Eye (tissue), 1 donor: ENCODE data around the gene PARD3.

ENCODE experiments used
- DNase-seq: peaks from one replicate; pipeline ENCODE4 v3.0.0-alpha.2; 2015

The PARD3 gene

GRCh38 chr10:34193931-34194626, 621.0 kb downstream of the PARD3 start:
- DNase-seq, result peak; percentile 51

GRCh38 chr10:34192646-34193045, 622.5 kb downstream of the PARD3 start:
- DNase-seq, result no peak

GRCh38 chr10:34191406-34191805, 623.7 kb downstream of the PARD3 start:
- peak; percentile 38 for DNase-seq

- DNase-seq, result no peak
Observed at GRCh38 chr10:34190580-34190979, 624.5 kb downstream of the PARD3 start.

GRCh38 chr10:34189830-34190229, 625.3 kb downstream of the PARD3 start:
- DNase-seq, result no peak

GRCh38 chr10:34188221-34188620, 626.9 kb downstream of the PARD3 start:
- DNase-seq, result no peak

- DNase-seq, result peak; percentile 47
Observed at GRCh38 chr10:34187201-34187600, 627.9 kb downstream of the PARD3 start.

GRCh38 chr10:34186745-34187144, 628.4 kb downstream of the PARD3 start:
- no peak for DNase-seq

- no peak for DNase-seq
Observed at GRCh38 chr10:34185998-34186397, 629.1 kb downstream of the PARD3 start.

GRCh38 chr10:34184939-34185386, 630.1 kb downstream of the PARD3 start:
- DNase-seq, result no peak

- no peak for DNase-seq
Observed at GRCh38 chr10:34184397-34184796, 630.7 kb downstream of the PARD3 start.

GRCh38 chr10:34183016-34183796, 631.9 kb downstream of the PARD3 start:
- no peak for DNase-seq

GRCh38 chr10:34181553-34182300, 633.4 kb downstream of the PARD3 start:
- peak; percentile 79 for DNase-seq

GRCh38 chr10:34180749-34181148, 634.3 kb downstream of the PARD3 start:
- no peak for DNase-seq

- DNase-seq, result no peak
Observed at GRCh38 chr10:34179280-34179679, 635.8 kb downstream of the PARD3 start.

- no peak for DNase-seq
Observed at GRCh38 chr10:34178756-34179155, 636.3 kb downstream of the PARD3 start.

GRCh38 chr10:34178196-34178595, 636.9 kb downstream of the PARD3 start:
- DNase-seq, result peak; percentile 33

GRCh38 chr10:34177445-34177844, 637.7 kb downstream of the PARD3 start:
- peak; percentile 67 for DNase-seq

GRCh38 chr10:34176351-34176750, 638.7 kb downstream of the PARD3 start:
- no peak for DNase-seq

GRCh38 chr10:34175121-34175520, 640.0 kb downstream of the PARD3 start:
- no peak for DNase-seq

GRCh38 chr10:34172936-34173533, 642.1 kb downstream of the PARD3 start:
- DNase-seq, result no peak

- DNase-seq, result peak; percentile 75
Observed at GRCh38 chr10:34171957-34172527, 643.1 kb downstream of the PARD3 start.

- no peak for DNase-seq
Observed at GRCh38 chr10:34169677-34170076, 645.4 kb downstream of the PARD3 start.
